KBM-7 (cell line): ENCODE results near the gene MPZL2.

Experiments
- DNase-seq: peaks from one replicate; pipeline ENCODE4 v3.0.0-alpha.2; 2015
- in situ Hi-C: fragments of 300-500 bp; cut with MboI; formaldehyde crosslinking; loops from 2 replicates; pipeline ENCODE4 v1.14.3; 2020; ENCODE audit warnings: low sequenced_read_pairs, low pct_unique_long_range_greater_than_20kb, mixed read lengths

Gene MPZL2

DNA sequence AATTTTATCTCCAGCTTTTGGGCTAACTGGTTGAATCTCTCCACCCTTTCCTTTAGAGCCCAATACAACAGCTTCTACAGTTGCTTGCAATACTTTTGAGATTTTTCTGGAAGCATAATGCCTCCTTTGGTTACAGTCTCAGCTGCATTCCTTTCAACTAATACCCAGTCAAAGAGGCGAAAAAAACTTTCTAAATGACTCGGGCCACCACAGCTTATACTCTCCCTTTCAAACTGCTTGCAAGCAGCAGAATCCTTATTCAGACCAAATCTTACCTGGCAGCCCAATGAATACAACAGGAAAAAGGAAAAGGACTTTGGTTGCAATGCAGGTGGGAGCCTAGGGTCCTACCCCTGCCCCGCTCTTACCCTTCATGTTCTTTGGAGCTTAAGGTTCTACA is 55.1 kb downstream of the MPZL2 start:
- DNase-seq, result no peak
- in situ Hi-C loops, result no loop called here

DNA sequence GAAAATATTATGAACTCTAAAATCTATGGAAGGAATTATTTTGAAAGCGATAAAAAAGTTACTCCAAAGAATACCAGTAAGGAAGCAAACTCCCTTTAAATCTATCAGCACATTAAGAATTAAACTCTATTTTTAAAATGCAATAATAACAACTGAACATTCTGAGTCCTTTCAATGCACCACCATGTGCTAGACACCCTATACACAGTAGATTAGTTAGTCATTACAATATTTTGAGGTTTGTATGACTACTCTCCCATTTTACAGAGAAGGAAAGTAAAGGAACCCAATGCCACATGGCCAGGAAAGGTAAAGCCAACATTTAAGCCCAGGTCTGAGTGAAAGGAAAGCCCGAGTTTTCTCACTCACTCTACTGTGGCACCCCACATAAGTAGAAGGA is 57.0 kb downstream of the MPZL2 start:
- in situ Hi-C loops, result no loop called here
- no peak for DNase-seq

DNA sequence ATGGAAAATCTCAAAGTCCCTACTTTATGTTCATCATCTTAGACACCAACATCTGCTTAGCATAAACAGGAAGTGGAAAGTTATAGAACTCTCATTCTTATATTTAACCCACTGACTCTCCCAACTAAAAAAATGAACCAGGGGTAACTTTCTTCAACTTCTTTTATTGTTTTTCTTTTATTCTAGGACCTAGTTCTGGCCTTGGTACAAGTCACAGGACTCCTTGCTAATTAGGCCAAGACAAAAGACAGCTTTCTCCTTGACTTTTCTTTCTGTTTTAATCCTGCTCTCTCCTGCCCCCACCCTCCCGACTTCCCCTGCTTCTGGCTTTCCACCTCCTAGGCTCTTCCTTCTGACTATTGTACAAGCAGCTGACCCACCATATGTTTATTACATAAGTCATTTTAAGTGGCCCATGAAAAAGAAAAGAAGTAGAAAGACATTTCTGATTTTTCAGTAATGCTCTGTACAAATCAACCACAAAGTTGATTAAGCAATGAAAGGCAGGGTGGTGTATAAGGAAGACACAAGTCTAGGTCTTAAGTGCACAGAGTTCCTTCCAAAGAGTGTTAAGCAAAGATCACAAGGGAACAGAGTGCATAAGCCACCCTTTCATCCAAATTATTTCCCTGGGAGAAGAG is 57.6 kb downstream of the MPZL2 start:
- in situ Hi-C loops, result no loop called here
- peak; percentile 62 for DNase-seq

DNA sequence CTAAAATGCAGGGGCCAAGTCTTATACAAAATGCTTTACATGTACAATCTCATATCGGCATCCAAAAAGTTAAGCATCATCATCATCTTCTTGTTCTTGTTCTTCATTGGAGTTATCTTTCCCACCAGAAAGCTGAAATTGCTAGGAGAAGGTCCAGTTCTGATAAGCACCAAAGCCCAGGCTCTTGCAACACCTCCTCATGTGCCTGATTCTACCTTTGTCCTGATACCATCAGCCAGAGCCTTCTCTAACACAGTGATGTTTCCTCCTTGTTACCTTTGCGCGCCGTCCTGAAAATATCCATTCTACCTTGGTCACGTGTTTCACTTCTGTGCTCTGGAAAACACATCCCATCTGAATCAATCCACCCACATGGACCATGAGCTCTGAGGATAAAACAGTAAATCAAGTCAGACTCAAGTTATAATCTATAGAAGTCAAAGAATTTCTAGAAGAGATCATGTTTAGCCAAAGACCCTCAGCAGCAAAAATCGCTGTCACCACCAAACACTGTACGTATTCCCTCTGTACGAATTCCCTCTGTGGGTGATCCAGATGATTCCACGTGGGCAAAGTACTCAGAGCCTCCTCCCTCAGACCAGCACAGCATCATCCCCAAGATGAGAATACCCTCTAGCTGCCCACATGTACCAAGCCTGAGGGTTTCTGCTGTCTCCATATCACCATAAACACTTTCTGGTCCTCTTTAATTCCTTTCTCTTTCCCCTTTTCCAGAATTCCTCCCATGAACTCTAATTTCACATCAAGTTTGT is 58.3 kb downstream of the MPZL2 start:
- in situ Hi-C loops, result no loop called here
- no peak for DNase-seq
